Esophagus muscularis mucosa (tissue), 4 donors: ENCODE results near the gene PIMREG. TPM values are rescaled to one million over a fixed set of nuclear protein-coding genes. Genes with fewer than 3 reads are reported as not detected.
A peak's percentile ranks its signal among the peaks of the same experiment; 100 is the strongest.

Source experiments
- DNase-seq: peaks from one replicate; pipeline ENCODE4 v3.0.0-alpha.2; 2017; ENCODE audit errors: extremely low spot score
- H3K27ac ChIP-seq, 4 donors: fragments of 200-600 bp; sonication (generic); replicated peaks in 1 of 4; 1 replicate in 3 of 4; 2 replicates in 1 of 4; pipeline ENCODE4 v1.5.1; 2016 to 2019; ENCODE audit warnings: mild to moderate bottlenecking in 1 of 4
- H3K27me3 ChIP-seq, 4 donors: fragments of 200-600 bp; sonication (generic); one replicate each; pipeline versions ENCODE4 v1.5.1 to v1.6.0; 2016 to 2019
- H3K36me3 ChIP-seq, 4 donors: fragments of 200-600 bp; sonication (generic); one replicate each; pipeline ENCODE4 v1.5.1; 2016 to 2019
- H3K4me1 ChIP-seq, 4 donors: fragments of 200-600 bp; sonication (generic); one replicate each; pipeline ENCODE4 v1.5.1; 2016 to 2019
- H3K4me3 ChIP-seq, 4 donors: fragments of 200-600 bp; sonication (generic); 1 replicate in 2 of 4; 2 replicates in 2 of 4; pipeline ENCODE4 v1.5.1; 2016 to 2019; ENCODE audit warnings: mild to moderate bottlenecking in 4 of 4, moderate library complexity in 1 of 4
- H3K9me3 ChIP-seq, 4 donors: fragments of 200-600 bp; sonication (generic); 1 replicate in 3 of 4; 2 replicates in 1 of 4; pipeline ENCODE4 v1.5.1; 2016 to 2019
- EP300 ChIP-seq: sonication (generic); formaldehyde crosslinking; IDR thresholded peaks from one replicate; pipeline ENCODE4 v1.6.1; 2017; ENCODE audit warnings: antibody characterized with exemption
- POLR2A ChIP-seq: fragments of 450-650 bp; IDR thresholded peaks from one replicate; pipeline ENCODE4 v1.6.1; 2017; ENCODE audit warnings: antibody characterized with exemption, moderate library complexity, mild to moderate bottlenecking, low read depth
- POLR2AphosphoS5 ChIP-seq, 2 donors: sonication (generic); formaldehyde crosslinking; IDR thresholded peaks; one replicate each; pipeline ENCODE4 v1.6.1; 2017; ENCODE audit warnings: antibody characterized with exemption in 2 of 2
- WGBS: methylation state at CpG from one replicate; pipeline ENCODE4 v1.1.5; 2018; 5-methylcytosine and 5-hydroxymethylcytosine counted together
- intact Hi-C: fragments of 100-400 bp; cut with DNase I; formaldehyde crosslinking; loops from one replicate; pipeline ENCODE4 v1.15.1; 2023
- total RNA-seq, 4 donors: library from RNA; depleted of rRNA; stranded (reverse); fragments of >200 nt; gene quantifications; one replicate each; pipeline versions ENCODE4 v1.1.0 to v1.2.1, GENCODE V29; 2016
- TF ChIP-seq, protein P1 (sequence below), 3 experiments: fragments of 200-600 bp in 2 of 3; fragments of 450-650 bp in 1 of 3; sonication (generic) in 2 of 3; IDR thresholded peaks; one replicate each; pipeline ENCODE4 v1.5.1; 2017 to 2019; ENCODE audit warnings: antibody characterized with exemption in 3 of 3, mild to moderate bottlenecking in 2 of 3, moderate library complexity in 1 of 3

The PIMREG gene
- total RNA-seq, 4 donors from 2014 or later = 0.80 TPM; not detected in 3

DNA sequence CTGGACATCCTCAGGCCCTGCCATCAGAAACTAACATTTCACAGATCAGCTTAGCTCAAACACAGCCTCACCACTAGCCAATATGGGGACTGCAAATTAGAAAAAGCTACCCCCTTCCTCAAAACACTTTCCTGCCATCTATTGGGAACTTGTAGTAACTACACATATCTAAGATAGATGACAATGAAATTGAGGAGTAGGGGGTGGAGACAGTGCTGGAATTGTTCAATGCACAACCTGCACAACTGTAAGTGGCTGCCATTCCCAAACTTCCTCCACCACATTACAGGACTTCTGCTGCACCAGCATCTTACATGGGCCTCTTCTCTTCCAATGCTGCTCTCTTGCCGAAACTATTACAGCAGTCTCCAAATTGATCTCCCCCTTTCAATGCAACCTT lies 31.2 kb upstream of the PIMREG start:
- H3K9me3 ChIP-seq = peaks cover 0 to 4% (median 0%) of the 10 kb centered on the region in 4 donors
- no peak overlapping the region for H3K4me3 ChIP-seq
- no peak for TF ChIP-seq POLR2A
- TF ChIP-seq, protein P1, sequence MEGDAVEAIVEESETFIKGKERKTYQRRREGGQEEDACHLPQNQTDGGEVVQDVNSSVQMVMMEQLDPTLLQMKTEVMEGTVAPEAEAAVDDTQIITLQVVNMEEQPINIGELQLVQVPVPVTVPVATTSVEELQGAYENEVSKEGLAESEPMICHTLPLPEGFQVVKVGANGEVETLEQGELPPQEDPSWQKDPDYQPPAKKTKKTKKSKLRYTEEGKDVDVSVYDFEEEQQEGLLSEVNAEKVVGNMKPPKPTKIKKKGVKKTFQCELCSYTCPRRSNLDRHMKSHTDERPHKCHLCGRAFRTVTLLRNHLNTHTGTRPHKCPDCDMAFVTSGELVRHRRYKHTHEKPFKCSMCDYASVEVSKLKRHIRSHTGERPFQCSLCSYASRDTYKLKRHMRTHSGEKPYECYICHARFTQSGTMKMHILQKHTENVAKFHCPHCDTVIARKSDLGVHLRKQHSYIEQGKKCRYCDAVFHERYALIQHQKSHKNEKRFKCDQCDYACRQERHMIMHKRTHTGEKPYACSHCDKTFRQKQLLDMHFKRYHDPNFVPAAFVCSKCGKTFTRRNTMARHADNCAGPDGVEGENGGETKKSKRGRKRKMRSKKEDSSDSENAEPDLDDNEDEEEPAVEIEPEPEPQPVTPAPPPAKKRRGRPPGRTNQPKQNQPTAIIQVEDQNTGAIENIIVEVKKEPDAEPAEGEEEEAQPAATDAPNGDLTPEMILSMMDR (IDR thresholded peaks at IDR 0.05) = peak in 1 of 3 experiments; percentile 10
- peaks cover 0 to 45% (median 0%) of the 10 kb centered on the region in 4 donors for H3K27me3 ChIP-seq
- 100% methylated on average over 1 of the region's 1 CpG for WGBS
- H3K36me3 ChIP-seq = no peaks in the 10 kb centered on the region
- no peaks in the 10 kb centered on the region for H3K4me1 ChIP-seq
- intact Hi-C loops = no loop called here
- no peak overlapping the region for H3K27ac ChIP-seq
- DNase-seq = no peak

DNA sequence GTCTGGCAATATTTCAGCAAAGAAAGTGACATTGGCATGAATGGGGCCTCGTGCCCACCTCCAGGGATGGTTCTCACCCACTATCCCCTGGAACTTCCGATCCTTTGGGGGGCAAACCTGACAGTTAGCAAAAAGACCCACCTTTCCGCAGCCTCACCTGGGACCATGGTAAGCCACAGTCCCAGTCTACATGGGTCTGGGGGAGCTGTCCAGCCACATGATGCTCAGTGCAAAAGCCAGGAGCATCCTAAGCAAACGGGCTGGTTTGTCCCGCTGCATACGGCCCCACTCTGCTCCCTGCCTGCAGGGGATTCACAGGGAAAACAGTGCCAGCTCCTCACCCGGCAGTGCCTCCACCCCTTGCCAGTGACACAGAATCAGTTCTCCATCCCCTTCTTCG lies 28.6 kb upstream of the PIMREG start:
- H3K27me3 ChIP-seq = peaks cover 0 to 47% (median 0%) of the 10 kb centered on the region in 4 donors
- no peaks in the 10 kb centered on the region for H3K4me1 ChIP-seq
- WGBS = 57% methylated on average over 5 of the region's 8 CpGs
- TF ChIP-seq POLR2AphosphoS5 (IDR thresholded peaks at IDR 0.05) (no peak), POLR2A (no peak), EP300 (no peak)
- TF ChIP-seq, protein P1 (IDR thresholded peaks at IDR 0.05) = no peak
- no peak for DNase-seq
- intact Hi-C loops = no loop called here
- H3K27ac ChIP-seq = no peak overlapping the region
- no peaks in the 10 kb centered on the region for H3K36me3 ChIP-seq
- no peak overlapping the region for H3K4me3 ChIP-seq
- peaks cover 0 to 4% (median 0%) of the 10 kb centered on the region in 4 donors for H3K9me3 ChIP-seq

DNA sequence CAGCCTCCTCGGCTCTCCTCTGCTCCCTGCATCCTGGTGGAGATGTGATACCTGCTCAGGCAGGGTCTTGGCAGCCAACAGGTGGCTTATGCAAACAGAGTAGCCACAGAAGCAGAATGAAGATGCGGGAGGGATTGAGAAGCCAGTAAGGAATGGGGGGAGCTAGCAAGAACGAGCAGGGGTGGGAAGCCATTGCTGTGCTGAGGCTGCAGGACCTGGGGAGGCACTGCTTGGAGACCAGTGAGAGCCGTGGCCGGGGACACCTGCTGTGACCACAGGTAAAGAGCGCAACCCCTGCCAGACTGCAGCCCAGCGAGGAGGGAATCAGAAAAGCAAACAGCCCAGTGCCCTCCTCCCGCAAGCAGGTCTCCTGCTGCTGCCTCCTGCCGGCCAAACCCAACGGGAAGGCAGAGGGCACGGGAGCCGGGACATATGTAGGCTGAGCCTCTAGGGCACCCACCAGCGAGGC lies 24.0 kb upstream of the PIMREG start:
- no peak overlapping the region for H3K27ac ChIP-seq
- WGBS = 13% methylated on average over 13 of the region's 13 CpGs
- H3K4me1 ChIP-seq = peaks cover 0 to 5% (median 0%) of the 10 kb centered on the region in 4 donors
- H3K9me3 ChIP-seq = no peaks in the 10 kb centered on the region
- TF ChIP-seq, protein P1 (IDR thresholded peaks at IDR 0.05) = no peak
- TF ChIP-seq EP300 (no peak), POLR2AphosphoS5 (IDR thresholded peaks at IDR 0.05) (no peak), POLR2A (no peak)
- H3K27me3 ChIP-seq = peaks cover 0 to 65% (median 0%) of the 10 kb centered on the region in 4 donors
- intact Hi-C loops = no loop called here
- H3K36me3 ChIP-seq = no peaks in the 10 kb centered on the region
- no peak for DNase-seq
- no peak overlapping the region for H3K4me3 ChIP-seq

DNA sequence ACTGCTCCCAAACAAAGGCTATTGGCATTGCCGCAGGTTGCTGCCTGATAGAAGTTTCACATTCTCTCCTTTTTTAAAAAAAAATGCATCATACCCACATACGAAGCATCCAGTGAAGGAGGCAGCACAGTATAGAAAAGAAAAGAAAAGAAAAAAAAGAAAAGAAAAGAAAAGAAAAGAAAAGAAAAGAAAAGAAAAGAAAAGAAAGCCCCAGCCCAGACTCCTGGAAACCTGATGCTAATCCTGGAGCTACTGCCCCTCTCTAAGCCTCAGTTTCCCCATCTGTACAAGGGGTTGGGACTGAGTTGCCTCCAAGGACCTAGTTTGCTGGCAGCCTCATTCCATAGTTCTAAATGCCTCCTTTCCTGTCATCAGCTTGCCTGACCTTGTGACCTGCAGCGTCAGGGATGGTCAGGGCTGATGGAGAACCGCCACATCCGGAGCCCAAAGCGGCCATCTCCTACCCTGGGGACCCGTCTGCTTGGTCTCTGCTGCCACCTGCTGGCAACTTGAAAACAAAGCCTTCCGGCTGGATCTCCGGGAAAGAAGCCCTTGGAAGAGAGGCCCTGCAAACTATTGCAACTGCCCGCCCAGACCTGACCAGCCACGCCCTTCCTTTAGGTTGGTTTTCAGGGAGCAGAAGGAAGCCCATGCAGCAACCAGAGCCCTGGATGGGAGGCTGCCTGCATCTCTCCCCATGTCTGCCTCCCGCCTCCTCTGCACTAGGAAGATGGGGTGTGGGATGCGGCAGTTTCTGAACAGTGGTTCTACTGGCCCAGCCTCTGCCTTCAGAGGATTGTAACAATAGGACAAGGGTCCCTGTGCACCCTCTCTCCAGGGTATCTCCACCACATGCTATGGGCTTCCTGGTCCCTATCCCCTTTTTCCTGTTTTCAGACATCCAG lies 22.3 kb upstream of the PIMREG start:
- no peak overlapping the region for H3K4me3 ChIP-seq
- peaks cover 0 to 5% (median 0%) of the 10 kb centered on the region in 4 donors for H3K4me1 ChIP-seq
- no peaks in the 10 kb centered on the region for H3K36me3 ChIP-seq
- H3K9me3 ChIP-seq = no peaks in the 10 kb centered on the region
- H3K27me3 ChIP-seq = peaks cover 0 to 71% (median 0%) of the 10 kb centered on the region in 4 donors
- peak; percentile 94 for DNase-seq
- intact Hi-C loops = loop anchor here (1.0 kb wide), 1 partner anchor 835 kb away; no protein-coding TSS in a partner anchor
- WGBS = 39% methylated on average over 9 of the region's 13 CpGs
- TF ChIP-seq EP300 (no peak), POLR2A (no peak)
- TF ChIP-seq, protein P1 (IDR thresholded peaks at IDR 0.05) = peak; percentile 80 to 85 (median 83)
- H3K27ac ChIP-seq = no peak overlapping the region
